ENCODE measurements around the gene WDR76.

- TF ChIP-seq GATA3 (IDR thresholded peaks at IDR 0.05; ENCODE audit: low read depth, low read length), result no peak
- no peak for TF ChIP-seq GATA2 (IDR thresholded peaks at IDR 0.05; ENCODE audit: low read depth, low read length)
Observed at GRCh38 chr15:43808960-43809678, 17.7 kb upstream of the WDR76 start.

Measured in SH-SY5Y (cell line).